ENCODE results near the gene SLC26A1. TPM values are rescaled to one million over a fixed set of nuclear protein-coding genes. Genes with fewer than 3 reads are reported as not detected.
"Not testable (repeated sequence)": the region's sequence is repeated elsewhere in the genome, so short reads cannot be mapped to it uniquely, and the experiment has no call there.

Gene SLC26A1
- total RNA-seq, 2 experiments from 2014 or later, result 0.45 TPM; not detected in 1

DNA sequence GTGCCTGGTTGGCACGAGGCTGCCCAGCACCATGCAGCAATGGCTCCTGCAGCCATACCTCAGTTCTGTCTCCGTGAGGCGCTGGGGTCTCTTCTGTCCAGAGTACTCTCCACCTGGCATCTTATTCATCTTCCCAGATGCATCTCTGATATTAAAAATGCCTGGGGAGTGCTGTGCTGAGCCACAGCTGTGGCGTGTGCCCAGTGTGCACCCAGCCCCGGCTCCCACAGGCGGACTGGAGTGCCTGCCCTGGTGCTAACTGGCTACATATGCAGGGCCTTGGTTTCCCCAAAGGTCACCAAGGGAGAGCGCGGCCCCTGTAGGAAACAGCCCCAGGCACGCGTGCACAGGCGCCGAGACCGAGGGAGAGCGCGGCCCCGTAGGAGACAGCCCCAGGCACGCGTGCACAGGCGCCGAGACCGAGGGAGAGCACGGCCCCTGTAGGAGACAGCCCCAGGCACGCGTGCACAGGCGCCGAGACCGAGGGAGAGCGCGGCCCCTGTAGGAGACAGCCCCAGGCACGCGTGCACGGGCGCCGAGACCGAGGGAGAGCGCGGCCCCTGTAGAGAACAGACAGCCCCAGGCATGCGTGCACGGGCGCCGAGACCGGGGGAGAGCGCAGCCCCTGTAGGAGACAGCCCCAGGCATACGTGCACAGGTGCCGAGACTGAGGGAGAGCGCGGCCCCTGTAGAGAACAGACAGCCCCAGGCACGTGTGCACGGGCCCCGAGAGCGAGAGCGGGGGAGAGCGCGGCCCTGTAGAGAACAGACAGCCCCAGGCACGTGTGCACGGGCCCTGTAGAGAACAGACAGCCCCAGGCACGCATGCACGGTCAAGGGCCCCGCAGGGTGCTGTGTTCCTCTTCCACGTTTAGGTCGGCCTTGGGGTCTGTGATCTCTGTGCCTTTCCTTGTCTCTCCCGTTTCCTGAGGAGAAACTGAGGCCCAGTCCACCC, 46.4 kb downstream of the SLC26A1 start:
- H3K27ac Mint-ChIP-seq, result no peak overlapping the region
- DNase-seq, result no peak
- CTCF ChIA-PET, result no interaction called here
- H3K4me3 Mint-ChIP-seq, result no peak overlapping the region
- no peaks in the 10 kb centered on the region for H3K4me1 Mint-ChIP-seq (ENCODE audit: low read depth)
- POLR2A ChIA-PET, result no interaction called here
- no peaks in the 10 kb centered on the region for H3K27me3 Mint-ChIP-seq (ENCODE audit: low read depth)
- no peaks in the 10 kb centered on the region for H3K36me3 Mint-ChIP-seq (ENCODE audit: low read depth)
- ATAC-seq, result no peak
- H3K9me3 Mint-ChIP-seq (ENCODE audit: insufficient read depth), result no peaks in the 10 kb centered on the region

- CTCF ChIA-PET, result no interaction called here
- POLR2A ChIA-PET, result no interaction called here
- DNase-seq, result no peak
These were observed 47.1 kb downstream of the SLC26A1 start for GRCh38 chr4:946103-946450.

GRCh38 chr4:945274-946102, 47.7 kb downstream of the SLC26A1 start:
- Mint-ChIP-seq H3K4me3 (no peak overlapping the region), H3K36me3 (ENCODE audit: low read depth) (no peaks in the 10 kb centered on the region), H3K4me1 (ENCODE audit: low read depth) (no peaks in the 10 kb centered on the region), H3K27ac (no peak overlapping the region), H3K27me3 (ENCODE audit: low read depth) (no peaks in the 10 kb centered on the region), H3K9me3 (ENCODE audit: insufficient read depth) (no peaks in the 10 kb centered on the region)
- no peak for DNase-seq
- CTCF ChIA-PET, result no interaction called here
- POLR2A ChIA-PET, result no interaction called here
- ATAC-seq, result no peak

More at GRCh38 chr4:946103-946450, 47.1 kb downstream of the SLC26A1 start:
- Mint-ChIP-seq H3K4me3 (no peak overlapping the region), H3K4me1 (ENCODE audit: low read depth) (no peaks in the 10 kb centered on the region), H3K27ac (no peak overlapping the region), H3K36me3 (ENCODE audit: low read depth) (no peaks in the 10 kb centered on the region), H3K27me3 (ENCODE audit: low read depth) (no peaks in the 10 kb centered on the region), H3K9me3 (ENCODE audit: insufficient read depth) (no peaks in the 10 kb centered on the region)
- no peak for ATAC-seq

DNA sequence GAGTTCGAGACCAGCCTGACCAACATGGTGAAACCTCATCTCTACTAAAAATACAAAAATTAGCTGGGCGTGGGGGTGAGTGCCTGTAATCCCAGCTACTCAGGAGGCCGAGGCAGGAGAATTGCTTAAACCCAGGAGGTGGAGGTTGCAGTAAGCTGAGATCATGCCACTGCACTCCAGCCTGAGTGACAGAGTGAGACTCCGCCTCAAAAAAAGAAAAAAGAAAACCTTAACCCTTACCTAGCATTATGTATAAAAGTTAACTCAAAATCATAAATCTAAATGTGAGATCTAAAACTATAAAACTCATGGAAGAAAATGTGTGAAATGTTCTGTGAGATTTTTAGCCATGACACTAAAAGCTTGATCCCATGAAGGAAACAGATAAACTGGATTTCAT, 53.7 kb downstream of the SLC26A1 start:
- H3K27ac Mint-ChIP-seq; POLR2A ChIA-PET; CTCF ChIA-PET; H3K36me3 Mint-ChIP-seq (ENCODE audit: low read depth); H3K27me3 Mint-ChIP-seq (ENCODE audit: low read depth); ATAC-seq; H3K9me3 Mint-ChIP-seq (ENCODE audit: insufficient read depth); H3K4me3 Mint-ChIP-seq; DNase-seq: not testable (repeated sequence)
- peaks cover 13% of the 10 kb centered on the region for H3K4me1 Mint-ChIP-seq (ENCODE audit: low read depth)

Other genes starting within 250 kb of the SLC26A1 start
- gene CPLX1, start 167.3 kb downstream of the SLC26A1 start, total RNA-seq, result under 1 TPM; 0.39 to 0.53 TPM
- 100 to 1,000 TPM; 155 to 163 TPM for gene GAK, start 61.1 kb downstream of the SLC26A1 start, total RNA-seq
- 10 to 100 TPM; 27.2 to 30.1 TPM for gene TMEM175, start 60.9 kb downstream of the SLC26A1 start, total RNA-seq
- 10 to 100 TPM; 15.9 to 16.2 TPM for gene DGKQ, start 19.8 kb downstream of the SLC26A1 start, total RNA-seq
- 10 to 100 TPM; 19.0 to 20.9 TPM for gene IDUA, start 6.4 kb downstream of the SLC26A1 start, total RNA-seq
- 10 to 100 TPM in 1 of 2 experiments, 1 to 10 TPM in 1; 8.1 to 10.1 TPM for gene FGFRL1, start 18.2 kb upstream of the SLC26A1 start, total RNA-seq
- 1 to 10 TPM; 2.0 to 2.7 TPM for gene RNF212, start 120.2 kb upstream of the SLC26A1 start, total RNA-seq
- 10 to 100 TPM; 14.7 to 14.9 TPM for gene SPON2, start 179.2 kb upstream of the SLC26A1 start, total RNA-seq